ENCODE results near the gene NFKBIE. TPM values are rescaled to one million over a fixed set of nuclear protein-coding genes. Genes with fewer than 3 reads are reported as not detected.

The NFKBIE gene
- total and polyA plus RNA-seq, 2 of the 13 experiments (the other 11 are each of a cell fraction or from before 2014, with no cell fraction given) = 6.7 to 14.5 TPM

- TF ChIP-seq SYNCRIP (IDR thresholded peaks at IDR 0.05; ENCODE audit: insufficient read depth, low read depth, low read length) (no peak), PRDM10 (CRISPR knock-in tag; IDR thresholded peaks at IDR 0.05; ENCODE audit: low read depth) (no peak), SMAD9 (CRISPR knock-in tag; IDR thresholded peaks at IDR 0.05) (no peak), TOPORS (CRISPR knock-in tag; IDR thresholded peaks at IDR 0.05) (no peak), NBN (conservative IDR thresholded peaks at IDR 0.05) (no peak), NCOA2 (CRISPR knock-in tag; IDR thresholded peaks at IDR 0.05) (peak; percentile 44), CBX1 (IDR thresholded peaks at IDR 0.05; ENCODE audit: low read depth) (no peak), NFE2L2 (IDR thresholded peaks at IDR 0.05; ENCODE audit: low read length) (no peak), MIXL1 (CRISPR knock-in tag; IDR thresholded peaks at IDR 0.05) (no peak), IRF1 (CRISPR knock-in tag; IDR thresholded peaks at IDR 0.05; ENCODE audit: low read depth) (no peak), ZNF430 (CRISPR knock-in tag; IDR thresholded peaks at IDR 0.05) (no peak), GLMP (CRISPR knock-in tag; IDR thresholded peaks at IDR 0.05; ENCODE audit: borderline replicate concordance) (no peak), KLF9 (CRISPR knock-in tag; IDR thresholded peaks at IDR 0.05; ENCODE audit: low read depth) (no peak), WIZ (CRISPR knock-in tag; IDR thresholded peaks at IDR 0.05) (no peak), GTF3A (CRISPR knock-in tag; conservative IDR thresholded peaks at IDR 0.05) (no peak), CHD4 (IDR thresholded peaks at IDR 0.05; ENCODE audit: borderline replicate concordance, low read length) (peak; percentile 44; the same call in 1 of the 2 replicates), TBP (CRISPR knock-in tag; IDR thresholded peaks at IDR 0.05) (no peak), SRSF9 (IDR thresholded peaks at IDR 0.05; ENCODE audit: borderline replicate concordance, insufficient read depth, low read depth, low read length, poor library complexity, severe bottlenecking) (no peak), ZBTB7B (CRISPR knock-in tag; IDR thresholded peaks at IDR 0.05) (peak; percentile 87), ZNF776 (CRISPR knock-in tag; IDR thresholded peaks at IDR 0.05) (no peak)
These were observed 31.0 kb downstream of the NFKBIE start (continued) for GRCh38 chr6:44234101-44235025.

Measured in HepG2 (cell line).